Transverse colon (tissue), 4 donors: ENCODE results near the gene ATG5. TPM values are rescaled to one million over a fixed set of nuclear protein-coding genes. Genes with fewer than 3 reads are reported as not detected.

Source experiments
- DNase-seq: peaks from one replicate; pipeline ENCODE4 v3.0.0-alpha.2; 2019
- H3K27ac ChIP-seq, 4 donors: fragments of 200-600 bp; sonication (generic); 2 replicates each; pipeline ENCODE4 v1.5.1; 2016 to 2018; ENCODE audit warnings: inconsistent platforms in 4 of 4
- H3K27me3 ChIP-seq: fragments of 200-600 bp; sonication (generic); 2 replicates; pipeline ENCODE4 v1.5.1; 2017; ENCODE audit warnings: inconsistent platforms
- H3K36me3 ChIP-seq, 4 donors: fragments of 200-600 bp; sonication (generic); 2 replicates each; pipeline ENCODE4 v1.5.1; 2017 to 2019; ENCODE audit warnings: inconsistent platforms in 4 of 4
- H3K4me1 ChIP-seq, 4 donors: fragments of 200-600 bp; sonication (generic); 2 replicates each; pipeline ENCODE4 v1.5.1; 2017 to 2020; ENCODE audit warnings: inconsistent platforms in 4 of 4
- H3K4me3 ChIP-seq, 4 donors: fragments of 200-600 bp; sonication (generic); 1 replicate in 1 of 4; 2 replicates in 3 of 4; pipeline versions ENCODE4 v1.5.1 to v1.6.1; 2017 to 2019; ENCODE audit warnings: inconsistent platforms in 4 of 4
- H3K9me3 ChIP-seq, 2 donors: fragments of 200-600 bp; sonication (generic); 2 replicates each; pipeline ENCODE4 v1.5.1; 2017 to 2019; ENCODE audit warnings: inconsistent platforms in 2 of 2
- CTCF ChIP-seq, 5 experiments: fragments of 200-600 bp in 3 of 5; fragments of 450-650 bp in 2 of 5; sonication (generic) in 3 of 5; IDR thresholded peaks; 1 replicate in 2 of 5; 2 replicates in 3 of 5; pipeline ENCODE4 v1.5.1; 2016 to 2017; ENCODE audit warnings: antibody characterized with exemption in 5 of 5, inconsistent platforms in 3 of 5, mild to moderate bottlenecking in 2 of 5, moderate library complexity in 1 of 5
- EP300 ChIP-seq: sonication (generic); formaldehyde crosslinking; IDR thresholded peaks from one replicate; pipeline ENCODE4 v1.6.1; 2017; ENCODE audit warnings: antibody characterized with exemption, low read depth
- POLR2A ChIP-seq: fragments of 450-650 bp; IDR thresholded peaks from one replicate; pipeline ENCODE4 v1.6.1; 2016; ENCODE audit warnings: antibody characterized with exemption, mild to moderate bottlenecking, moderate library complexity
- POLR2AphosphoS5 ChIP-seq, 3 donors: sonication (generic); formaldehyde crosslinking; IDR thresholded peaks; one replicate each; pipeline ENCODE4 v1.6.1; 2016; ENCODE audit warnings: antibody characterized with exemption in 3 of 3
- WGBS, 2 donors: methylation state at CpG; one replicate each; pipeline ENCODE4 v1.1.5; 2018; ENCODE audit warnings: low coverage in 1 of 2; 5-methylcytosine and 5-hydroxymethylcytosine counted together
- in situ Hi-C, 4 donors: fragments of 200-750 bp; cut with MboI; loops; one replicate each; pipeline versions ENCODE4 v1.15.0 to v1.15.1; 2017; ENCODE audit warnings: low sequenced_read_pairs in 3 of 4, low pct_ligation_motif_present in 1 of 4, low pct_unique_long_range_greater_than_20kb in 1 of 4
- intact Hi-C: fragments of 100-400 bp; cut with DNase I; formaldehyde crosslinking; loops from one replicate; pipeline ENCODE4 v1.15.1; 2023; ENCODE audit warnings: low total_unique reads
- total RNA-seq, 4 donors: library from RNA; depleted of rRNA; stranded (reverse); fragments of >200 nt; gene quantifications; one replicate each; pipeline ENCODE4 v1.1.0, GENCODE V29; 2016

The ATG5 gene
- total RNA-seq, 4 donors from 2014 or later, result 21.7 to 56.4 (median 44.9) TPM

DNA sequence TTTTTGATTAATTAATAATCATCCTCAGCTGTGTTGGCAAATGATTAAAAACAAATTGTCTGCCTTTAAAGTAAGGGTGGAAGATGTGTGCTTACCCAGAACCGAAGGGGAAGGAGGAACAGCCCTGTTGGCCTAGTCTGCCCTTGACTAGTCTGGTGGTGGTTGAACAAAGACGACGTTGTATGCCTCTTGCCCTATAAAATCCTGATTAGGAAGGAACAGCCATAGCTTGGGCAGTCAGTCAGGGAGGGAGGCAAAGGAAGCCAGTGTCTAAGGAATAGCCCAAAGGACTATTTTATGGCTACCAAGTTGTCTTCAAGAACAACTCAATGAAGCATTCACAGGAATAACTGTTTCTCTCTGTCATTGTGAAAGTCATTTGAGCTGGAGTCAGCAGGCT, 168.7 kb downstream of the ATG5 start:
- no peak for DNase-seq
- TF ChIP-seq POLR2AphosphoS5 (IDR thresholded peaks at IDR 0.05) (no peak), CTCF (IDR thresholded peaks at IDR 0.05) (no peak), POLR2A (no peak), EP300 (no peak)
- Histone ChIP-seq H3K9me3 (no peaks in the 10 kb centered on the region), H3K4me1 (no peaks in the 10 kb centered on the region), H3K27me3 (no peaks in the 10 kb centered on the region), H3K4me3 (no peak overlapping the region), H3K27ac (no peak overlapping the region), H3K36me3 (no peaks in the 10 kb centered on the region)
- intact Hi-C loops (no loop called here), in situ Hi-C loops (no loop called here)
- 68% methylated on average over 3 of the region's 3 CpGs for WGBS, 2 donors

GRCh38 chr6:106156413-106156812, 169.1 kb downstream of the ATG5 start:
- Histone ChIP-seq H3K27me3 (no peaks in the 10 kb centered on the region), H3K4me3 (no peak overlapping the region), H3K36me3 (no peaks in the 10 kb centered on the region), H3K9me3 (no peaks in the 10 kb centered on the region), H3K4me1 (no peaks in the 10 kb centered on the region), H3K27ac (no peak overlapping the region)
- DNase-seq, result no peak
- in situ Hi-C loops, result no loop called here
- TF ChIP-seq POLR2AphosphoS5 (IDR thresholded peaks at IDR 0.05) (no peak), CTCF (IDR thresholded peaks at IDR 0.05) (no peak), POLR2A (no peak), EP300 (no peak)
- intact Hi-C loops, result no loop called here
- WGBS, 2 donors, result 82 to 88% methylated on average over 3 of the region's 3 CpGs

GRCh38 chr6:106155219-106155830, 170.2 kb downstream of the ATG5 start:
- H3K4me1 ChIP-seq, result no peaks in the 10 kb centered on the region
- no peaks in the 10 kb centered on the region for H3K36me3 ChIP-seq
- TF ChIP-seq POLR2AphosphoS5 (IDR thresholded peaks at IDR 0.05), result no peak
- no peak for TF ChIP-seq CTCF (IDR thresholded peaks at IDR 0.05)
- no peak for TF ChIP-seq POLR2A
- no peak for TF ChIP-seq EP300
- intact Hi-C loops, result no loop called here
- no peaks in the 10 kb centered on the region for H3K27me3 ChIP-seq
- no peak overlapping the region for H3K27ac ChIP-seq
- no peak for DNase-seq
- in situ Hi-C loops, result no loop called here
- H3K4me3 ChIP-seq, result no peak overlapping the region
- 82 to 86% methylated on average over 12 of the region's 12 CpGs for WGBS, 2 donors
- no peaks in the 10 kb centered on the region for H3K9me3 ChIP-seq

DNA sequence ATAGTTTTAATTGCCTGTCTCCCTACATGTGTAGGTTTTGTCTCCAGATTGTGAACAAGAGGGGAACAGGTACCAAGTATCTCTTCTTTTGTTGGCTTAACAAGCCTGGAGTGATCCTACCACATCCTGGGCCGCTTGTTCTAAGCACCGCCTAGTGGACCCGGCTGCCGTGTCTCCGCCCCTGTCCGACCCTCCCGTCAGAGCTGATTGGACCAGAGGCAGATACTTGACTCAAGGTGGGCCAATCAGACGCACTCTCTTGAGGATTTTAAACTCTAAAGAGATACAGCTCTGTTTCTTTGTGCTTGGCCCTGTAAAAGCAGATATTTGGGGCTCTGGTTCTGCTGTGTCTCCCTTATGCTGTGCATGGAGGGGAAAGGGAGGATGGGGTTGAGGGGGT, 171.2 kb downstream of the ATG5 start:
- WGBS, 2 donors, result 97% methylated on average over 8 of the region's 8 CpGs; no CpG with 5 or more reads in 1 of the 2 donors
- no peaks in the 10 kb centered on the region for H3K27me3 ChIP-seq
- no peak for DNase-seq
- no peak overlapping the region for H3K27ac ChIP-seq
- in situ Hi-C loops, result no loop called here
- H3K4me3 ChIP-seq, result no peak overlapping the region
- no peaks in the 10 kb centered on the region for H3K36me3 ChIP-seq
- no peaks in the 10 kb centered on the region for H3K9me3 ChIP-seq
- no peak for TF ChIP-seq EP300
- no peak for TF ChIP-seq POLR2A
- TF ChIP-seq POLR2AphosphoS5 (IDR thresholded peaks at IDR 0.05), result no peak
- no peak for TF ChIP-seq CTCF (IDR thresholded peaks at IDR 0.05)
- intact Hi-C loops, result no loop called here
- H3K4me1 ChIP-seq, result no peaks in the 10 kb centered on the region
